ENCODE results near the gene ATN1.

The ATN1 gene

DNA sequence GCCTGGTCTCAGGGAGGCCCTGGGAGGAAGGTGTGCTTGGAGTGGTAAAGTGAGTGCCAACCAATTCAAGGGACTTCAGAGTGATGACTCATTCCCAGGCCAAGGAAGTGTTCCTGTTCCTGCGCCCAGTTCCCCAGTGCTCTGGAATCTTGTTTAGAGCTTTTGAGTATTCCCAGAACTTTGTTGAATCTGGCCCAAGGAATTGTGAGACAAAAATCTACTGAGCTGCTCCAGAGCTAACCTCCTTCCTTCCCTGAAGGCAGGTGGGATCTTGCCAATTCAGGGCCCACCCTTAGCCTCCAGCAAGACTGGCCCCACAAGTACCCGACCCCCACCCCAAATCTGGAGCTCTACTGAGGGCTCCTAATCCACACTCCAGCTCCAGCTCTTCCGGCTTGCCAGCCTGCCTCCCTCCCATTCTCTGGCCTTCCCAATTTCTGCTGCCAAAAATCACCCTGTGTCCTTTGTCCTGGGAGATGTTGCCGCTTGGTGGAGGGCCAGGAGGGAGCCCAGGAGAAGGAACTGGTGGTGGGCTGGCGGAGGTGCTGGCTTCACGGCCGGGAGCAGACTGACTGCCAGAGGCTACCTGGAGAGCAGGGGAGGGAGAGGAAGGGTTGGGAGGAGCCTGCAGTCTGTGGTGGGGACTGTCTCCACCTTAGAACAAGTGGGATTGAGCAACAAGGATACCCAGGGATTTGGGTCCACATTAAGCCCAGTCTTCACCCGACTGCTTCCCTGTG lies 2.0 kb upstream of the ATN1 start (continued):
- TF ChIP-seq ZNF433 (tag by site-specific recombination; IDR thresholded peaks at IDR 0.05; ENCODE audit: low read depth) (no peak), ZNF677 (tag by site-specific recombination; IDR thresholded peaks at IDR 0.05) (no peak), ZEB2 (tag by site-specific recombination; IDR thresholded peaks at IDR 0.05) (peak; percentile 44; the same call in 1 of the 2 replicates), GLI4 (tag by site-specific recombination; IDR thresholded peaks at IDR 0.05) (peak; percentile 51; the same call in 1 of the 2 replicates), SP7 (tag by site-specific recombination; IDR thresholded peaks at IDR 0.05) (peak; percentile 75), FEZF1 (tag by site-specific recombination; IDR thresholded peaks at IDR 0.05) (no peak), ZNF404 (tag by site-specific recombination; IDR thresholded peaks at IDR 0.05) (no peak), ZNF544 (tag by site-specific recombination; IDR thresholded peaks at IDR 0.05) (no peak), ZNF654 (tag by site-specific recombination; IDR thresholded peaks at IDR 0.05; ENCODE audit: low read depth) (peak; percentile 23; the same call in 1 of the 2 replicates)
- TF ChIP-seq, protein P1, sequence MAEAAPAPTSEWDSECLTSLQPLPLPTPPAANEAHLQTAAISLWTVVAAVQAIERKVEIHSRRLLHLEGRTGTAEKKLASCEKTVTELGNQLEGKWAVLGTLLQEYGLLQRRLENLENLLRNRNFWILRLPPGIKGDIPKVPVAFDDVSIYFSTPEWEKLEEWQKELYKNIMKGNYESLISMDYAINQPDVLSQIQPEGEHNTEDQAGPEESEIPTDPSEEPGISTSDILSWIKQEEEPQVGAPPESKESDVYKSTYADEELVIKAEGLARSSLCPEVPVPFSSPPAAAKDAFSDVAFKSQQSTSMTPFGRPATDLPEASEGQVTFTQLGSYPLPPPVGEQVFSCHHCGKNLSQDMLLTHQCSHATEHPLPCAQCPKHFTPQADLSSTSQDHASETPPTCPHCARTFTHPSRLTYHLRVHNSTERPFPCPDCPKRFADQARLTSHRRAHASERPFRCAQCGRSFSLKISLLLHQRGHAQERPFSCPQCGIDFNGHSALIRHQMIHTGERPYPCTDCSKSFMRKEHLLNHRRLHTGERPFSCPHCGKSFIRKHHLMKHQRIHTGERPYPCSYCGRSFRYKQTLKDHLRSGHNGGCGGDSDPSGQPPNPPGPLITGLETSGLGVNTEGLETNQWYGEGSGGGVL (tag by site-specific recombination; IDR thresholded peaks at IDR 0.05) = peak; percentile 70
- TF ChIP-seq, protein P2, sequence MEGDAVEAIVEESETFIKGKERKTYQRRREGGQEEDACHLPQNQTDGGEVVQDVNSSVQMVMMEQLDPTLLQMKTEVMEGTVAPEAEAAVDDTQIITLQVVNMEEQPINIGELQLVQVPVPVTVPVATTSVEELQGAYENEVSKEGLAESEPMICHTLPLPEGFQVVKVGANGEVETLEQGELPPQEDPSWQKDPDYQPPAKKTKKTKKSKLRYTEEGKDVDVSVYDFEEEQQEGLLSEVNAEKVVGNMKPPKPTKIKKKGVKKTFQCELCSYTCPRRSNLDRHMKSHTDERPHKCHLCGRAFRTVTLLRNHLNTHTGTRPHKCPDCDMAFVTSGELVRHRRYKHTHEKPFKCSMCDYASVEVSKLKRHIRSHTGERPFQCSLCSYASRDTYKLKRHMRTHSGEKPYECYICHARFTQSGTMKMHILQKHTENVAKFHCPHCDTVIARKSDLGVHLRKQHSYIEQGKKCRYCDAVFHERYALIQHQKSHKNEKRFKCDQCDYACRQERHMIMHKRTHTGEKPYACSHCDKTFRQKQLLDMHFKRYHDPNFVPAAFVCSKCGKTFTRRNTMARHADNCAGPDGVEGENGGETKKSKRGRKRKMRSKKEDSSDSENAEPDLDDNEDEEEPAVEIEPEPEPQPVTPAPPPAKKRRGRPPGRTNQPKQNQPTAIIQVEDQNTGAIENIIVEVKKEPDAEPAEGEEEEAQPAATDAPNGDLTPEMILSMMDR (tag by site-specific recombination; IDR thresholded peaks at IDR 0.05) = 0 out of 2 replicates have a peak, but pooled peaks have one; percentile 50
- TF ChIP-seq, protein P3, sequence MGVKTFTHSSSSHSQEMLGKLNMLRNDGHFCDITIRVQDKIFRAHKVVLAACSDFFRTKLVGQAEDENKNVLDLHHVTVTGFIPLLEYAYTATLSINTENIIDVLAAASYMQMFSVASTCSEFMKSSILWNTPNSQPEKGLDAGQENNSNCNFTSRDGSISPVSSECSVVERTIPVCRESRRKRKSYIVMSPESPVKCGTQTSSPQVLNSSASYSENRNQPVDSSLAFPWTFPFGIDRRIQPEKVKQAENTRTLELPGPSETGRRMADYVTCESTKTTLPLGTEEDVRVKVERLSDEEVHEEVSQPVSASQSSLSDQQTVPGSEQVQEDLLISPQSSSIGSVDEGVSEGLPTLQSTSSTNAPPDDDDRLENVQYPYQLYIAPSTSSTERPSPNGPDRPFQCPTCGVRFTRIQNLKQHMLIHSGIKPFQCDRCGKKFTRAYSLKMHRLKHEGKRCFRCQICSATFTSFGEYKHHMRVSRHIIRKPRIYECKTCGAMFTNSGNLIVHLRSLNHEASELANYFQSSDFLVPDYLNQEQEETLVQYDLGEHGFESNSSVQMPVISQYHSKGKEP (tag by site-specific recombination; IDR thresholded peaks at IDR 0.05) = no peak

DNA sequence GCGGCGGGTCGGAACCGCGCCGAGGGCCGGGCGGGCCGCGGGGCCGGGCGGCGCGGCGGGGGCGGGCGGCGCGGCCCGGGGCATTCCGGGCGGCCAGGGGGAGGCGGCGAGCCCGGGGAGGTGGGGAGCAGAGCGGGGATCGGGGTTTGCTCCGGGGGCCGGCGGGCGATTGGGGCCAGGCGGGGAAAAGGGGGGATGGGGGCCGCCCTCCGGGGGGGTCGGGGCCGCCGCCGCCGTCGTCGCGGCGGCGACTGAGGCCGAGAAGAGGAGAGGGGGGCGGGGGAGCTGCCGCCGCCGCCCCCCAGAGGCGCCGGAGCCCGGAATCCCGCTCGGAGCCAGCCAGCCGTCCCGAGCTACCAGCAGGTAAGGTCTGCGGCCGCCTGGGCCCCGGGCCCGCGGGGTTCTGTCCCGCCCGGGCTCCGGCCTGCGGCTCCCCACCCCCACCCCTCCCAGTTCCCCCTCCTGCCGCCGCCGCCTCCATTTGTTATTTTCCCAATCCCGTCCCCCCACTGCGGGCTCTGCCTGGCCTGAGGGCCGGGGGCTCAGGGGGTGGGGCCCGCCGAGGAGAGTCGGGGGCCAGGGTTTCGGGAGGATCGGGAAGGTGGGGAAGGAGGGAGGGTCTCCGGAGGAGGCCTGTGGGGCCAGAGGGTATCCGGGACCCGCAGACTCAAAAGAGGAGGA lies 403 bp downstream of the ATN1 start:
- H3K4me1 ChIP-seq (ENCODE audit: control insufficient read depth, insufficient read depth, low read length) = peaks cover 28% of the 10 kb centered on the region
- ChIA-PET CTCF (interaction anchor here (1.7 kb wide), 1 partner anchor 55 kb away, joined by 3 read pairs; the partner anchor contains the start of gene SPSB2), POLR2A (interaction anchor here (0.9 to 4.3 kb wide), 3 partner anchors 10 to 160 kb away, joined by 3 to 32 read pairs (median 11); partner anchors contain the start of gene SPSB2)
- H3K36me3 ChIP-seq (ENCODE audit: control insufficient read depth in 2 of 2, insufficient read depth in 1 of 2, low read length in 2 of 2) = peaks cover 0 to 34% of the 10 kb centered on the region in 2 experiments; a peak in 1 of 3 replicates
- no peaks in the 10 kb centered on the region for H3K9me3 ChIP-seq (ENCODE audit: control insufficient read depth, insufficient read depth, low read depth, low read length)
- peak overlapping the region; percentile 74 for H3K4me3 ChIP-seq (ENCODE audit: low read depth, low read length)
- peak overlapping the region; percentile 69; the same call in 1 of the 2 replicates for H3K27ac ChIP-seq (ENCODE audit: extremely low read depth, low read depth, low read length)
- no peak for TF ChIP-seq ZNF416 (tag by site-specific recombination; IDR thresholded peaks at IDR 0.05)
- TF ChIP-seq ZNF501 (tag by site-specific recombination; IDR thresholded peaks at IDR 0.05) = 0 out of 2 replicates have a peak, but pooled peaks have one; percentile 27
- 0 out of 2 replicates have a peak, but pooled peaks have one; percentile 45 for TF ChIP-seq GLIS2 (tag by site-specific recombination; IDR thresholded peaks at IDR 0.05)
- 0 out of 2 replicates have a peak, but pooled peaks have one; percentile 30 for TF ChIP-seq ZFP69B (tag by site-specific recombination; IDR thresholded peaks at IDR 0.05)
- no peak for TF ChIP-seq PRDM1 (tag by site-specific recombination; IDR thresholded peaks at IDR 0.05)
- peak; percentile 41; the same call in 1 of the 2 replicates for TF ChIP-seq SP2 (tag by site-specific recombination; IDR thresholded peaks at IDR 0.05)
- TF ChIP-seq, protein P1 (tag by site-specific recombination; IDR thresholded peaks at IDR 0.05) = peak; percentile 82
- TF ChIP-seq, protein P4, sequence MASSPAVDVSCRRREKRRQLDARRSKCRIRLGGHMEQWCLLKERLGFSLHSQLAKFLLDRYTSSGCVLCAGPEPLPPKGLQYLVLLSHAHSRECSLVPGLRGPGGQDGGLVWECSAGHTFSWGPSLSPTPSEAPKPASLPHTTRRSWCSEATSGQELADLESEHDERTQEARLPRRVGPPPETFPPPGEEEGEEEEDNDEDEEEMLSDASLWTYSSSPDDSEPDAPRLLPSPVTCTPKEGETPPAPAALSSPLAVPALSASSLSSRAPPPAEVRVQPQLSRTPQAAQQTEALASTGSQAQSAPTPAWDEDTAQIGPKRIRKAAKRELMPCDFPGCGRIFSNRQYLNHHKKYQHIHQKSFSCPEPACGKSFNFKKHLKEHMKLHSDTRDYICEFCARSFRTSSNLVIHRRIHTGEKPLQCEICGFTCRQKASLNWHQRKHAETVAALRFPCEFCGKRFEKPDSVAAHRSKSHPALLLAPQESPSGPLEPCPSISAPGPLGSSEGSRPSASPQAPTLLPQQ (tag by site-specific recombination; IDR thresholded peaks at IDR 0.05) = peak; percentile 74
- TF ChIP-seq, protein P5, sequence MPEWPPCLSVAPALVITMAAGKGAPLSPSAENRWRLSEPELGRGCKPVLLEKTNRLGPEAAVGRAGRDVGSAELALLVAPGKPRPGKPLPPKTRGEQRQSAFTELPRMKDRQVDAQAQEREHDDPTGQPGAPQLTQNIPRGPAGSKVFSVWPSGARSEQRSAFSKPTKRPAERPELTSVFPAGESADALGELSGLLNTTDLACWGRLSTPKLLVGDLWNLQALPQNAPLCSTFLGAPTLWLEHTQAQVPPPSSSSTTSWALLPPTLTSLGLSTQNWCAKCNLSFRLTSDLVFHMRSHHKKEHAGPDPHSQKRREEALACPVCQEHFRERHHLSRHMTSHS (tag by site-specific recombination; IDR thresholded peaks at IDR 0.05) = no peak
- no peak for TF ChIP-seq ZNF426 (tag by site-specific recombination; IDR thresholded peaks at IDR 0.05)
- TF ChIP-seq ZNF585B (tag by site-specific recombination; IDR thresholded peaks at IDR 0.05) = no peak
- no peak for TF ChIP-seq ZNF19 (tag by site-specific recombination; IDR thresholded peaks at IDR 0.05; ENCODE audit: low read depth)
- TF ChIP-seq, protein P6, sequence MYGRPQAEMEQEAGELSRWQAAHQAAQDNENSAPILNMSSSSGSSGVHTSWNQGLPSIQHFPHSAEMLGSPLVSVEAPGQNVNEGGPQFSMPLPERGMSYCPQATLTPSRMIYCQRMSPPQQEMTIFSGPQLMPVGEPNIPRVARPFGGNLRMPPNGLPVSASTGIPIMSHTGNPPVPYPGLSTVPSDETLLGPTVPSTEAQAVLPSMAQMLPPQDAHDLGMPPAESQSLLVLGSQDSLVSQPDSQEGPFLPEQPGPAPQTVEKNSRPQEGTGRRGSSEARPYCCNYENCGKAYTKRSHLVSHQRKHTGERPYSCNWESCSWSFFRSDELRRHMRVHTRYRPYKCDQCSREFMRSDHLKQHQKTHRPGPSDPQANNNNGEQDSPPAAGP (tag by site-specific recombination; IDR thresholded peaks at IDR 0.05) = no peak
